Uterus (tissue), 4 donors: ENCODE data around the gene CYP4F3. TPM values are rescaled to one million over a fixed set of nuclear protein-coding genes. Genes with fewer than 3 reads are reported as not detected.

Experiments
- DNase-seq, 2 donors: peaks; one replicate each; pipeline ENCODE4 v3.0.0-alpha.2; 2019 to 2020
- H3K27ac ChIP-seq, 2 donors: fragments of 200-600 bp; sonication (generic); 1 replicate in 1 of 2; 2 replicates in 1 of 2; pipeline ENCODE4 v1.5.1; 2016 to 2018
- H3K27me3 ChIP-seq, 2 donors: fragments of 200-600 bp; sonication (generic); one replicate each; pipeline ENCODE4 v1.5.1; 2018 to 2019; ENCODE audit warnings: control low read depth in 1 of 2
- H3K36me3 ChIP-seq, 2 donors: fragments of 200-600 bp; sonication (generic); one replicate each; pipeline ENCODE4 v1.5.1; 2019; ENCODE audit warnings: control low read depth in 1 of 2
- H3K4me1 ChIP-seq, 2 donors: fragments of 200-600 bp; sonication (generic); one replicate each; pipeline ENCODE4 v1.5.1; 2018 to 2019; ENCODE audit warnings: control low read depth in 1 of 2
- H3K4me3 ChIP-seq, 2 donors: fragments of 200-600 bp; sonication (generic); 1 replicate in 1 of 2; 2 replicates in 1 of 2; pipeline ENCODE4 v1.5.1; 2018 to 2019; ENCODE audit warnings: mild to moderate bottlenecking in 1 of 2
- H3K9me3 ChIP-seq, 2 donors: fragments of 200-600 bp; sonication (generic); one replicate each; pipeline ENCODE4 v1.5.1; 2019; ENCODE audit warnings: control low read depth in 1 of 2
- POLR2A ChIP-seq, 2 donors: fragments of 450-650 bp; IDR thresholded peaks; one replicate each; pipeline ENCODE4 v1.6.1; 2016; ENCODE audit warnings: antibody characterized with exemption in 2 of 2, mild to moderate bottlenecking in 1 of 2, moderate library complexity in 1 of 2
- intact Hi-C: fragments of 100-400 bp; cut with DNase I; formaldehyde crosslinking; loops from one replicate; pipeline ENCODE4 v1.15.1; 2023; ENCODE audit warnings: low total_unique reads
- total RNA-seq, 4 donors: library from RNA; depleted of rRNA in 3 of 4; stranded (reverse); fragments of >200 nt in 3 of 4; gene quantifications; one replicate each; pipeline versions ENCODE4 v1.1.0 to v1.2.4, GENCODE V29; 2014 to 2023
- TF ChIP-seq, protein P1 (sequence below), 4 experiments: fragments of 200-600 bp in 2 of 4; fragments of 450-650 bp in 2 of 4; sonication (generic) in 2 of 4; IDR thresholded peaks; one replicate each; pipeline ENCODE4 v1.5.1; 2016 to 2019; ENCODE audit warnings: antibody characterized with exemption in 4 of 4, mild to moderate bottlenecking in 2 of 4, moderate library complexity in 1 of 4
- donor health status: DM: yes; HTN: yes; CAD: no.

CYP4F3 gene
- total RNA-seq, 4 donors from 2014 or later, result 0.41 to 0.70 TPM; not detected in 2

DNA sequence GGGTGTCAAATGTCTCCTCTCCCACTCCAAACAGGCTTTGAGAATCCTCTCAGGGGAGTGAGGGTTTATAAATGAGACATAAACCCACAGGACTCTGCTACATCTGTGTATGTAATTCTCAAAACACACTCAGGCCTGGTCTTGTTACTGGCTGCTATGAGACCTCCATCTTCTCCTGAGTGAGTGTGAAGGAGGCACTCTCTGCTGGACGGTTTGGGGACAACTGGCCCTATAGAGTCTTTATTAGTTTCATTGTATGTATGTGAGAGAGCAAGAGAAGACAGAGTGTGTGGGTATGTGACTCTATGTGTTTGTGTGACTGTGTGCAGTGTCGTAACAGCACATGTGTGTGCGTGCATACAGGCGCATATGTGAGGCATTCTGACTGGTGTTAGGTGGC lies 22.6 kb downstream of the CYP4F3 start:
- TF ChIP-seq POLR2A (IDR thresholded peaks at IDR 0.05), result no peak
- TF ChIP-seq, protein P1, sequence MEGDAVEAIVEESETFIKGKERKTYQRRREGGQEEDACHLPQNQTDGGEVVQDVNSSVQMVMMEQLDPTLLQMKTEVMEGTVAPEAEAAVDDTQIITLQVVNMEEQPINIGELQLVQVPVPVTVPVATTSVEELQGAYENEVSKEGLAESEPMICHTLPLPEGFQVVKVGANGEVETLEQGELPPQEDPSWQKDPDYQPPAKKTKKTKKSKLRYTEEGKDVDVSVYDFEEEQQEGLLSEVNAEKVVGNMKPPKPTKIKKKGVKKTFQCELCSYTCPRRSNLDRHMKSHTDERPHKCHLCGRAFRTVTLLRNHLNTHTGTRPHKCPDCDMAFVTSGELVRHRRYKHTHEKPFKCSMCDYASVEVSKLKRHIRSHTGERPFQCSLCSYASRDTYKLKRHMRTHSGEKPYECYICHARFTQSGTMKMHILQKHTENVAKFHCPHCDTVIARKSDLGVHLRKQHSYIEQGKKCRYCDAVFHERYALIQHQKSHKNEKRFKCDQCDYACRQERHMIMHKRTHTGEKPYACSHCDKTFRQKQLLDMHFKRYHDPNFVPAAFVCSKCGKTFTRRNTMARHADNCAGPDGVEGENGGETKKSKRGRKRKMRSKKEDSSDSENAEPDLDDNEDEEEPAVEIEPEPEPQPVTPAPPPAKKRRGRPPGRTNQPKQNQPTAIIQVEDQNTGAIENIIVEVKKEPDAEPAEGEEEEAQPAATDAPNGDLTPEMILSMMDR (IDR thresholded peaks at IDR 0.05), result no peak
- no peaks in the 10 kb centered on the region for H3K4me1 ChIP-seq
- no peak for DNase-seq
- H3K27me3 ChIP-seq, result no peaks in the 10 kb centered on the region
- no peak overlapping the region for H3K27ac ChIP-seq
- H3K36me3 ChIP-seq, result no peaks in the 10 kb centered on the region
- no peak overlapping the region for H3K4me3 ChIP-seq
- H3K9me3 ChIP-seq, result no peaks in the 10 kb centered on the region
- intact Hi-C loops, result no loop called here

DNA sequence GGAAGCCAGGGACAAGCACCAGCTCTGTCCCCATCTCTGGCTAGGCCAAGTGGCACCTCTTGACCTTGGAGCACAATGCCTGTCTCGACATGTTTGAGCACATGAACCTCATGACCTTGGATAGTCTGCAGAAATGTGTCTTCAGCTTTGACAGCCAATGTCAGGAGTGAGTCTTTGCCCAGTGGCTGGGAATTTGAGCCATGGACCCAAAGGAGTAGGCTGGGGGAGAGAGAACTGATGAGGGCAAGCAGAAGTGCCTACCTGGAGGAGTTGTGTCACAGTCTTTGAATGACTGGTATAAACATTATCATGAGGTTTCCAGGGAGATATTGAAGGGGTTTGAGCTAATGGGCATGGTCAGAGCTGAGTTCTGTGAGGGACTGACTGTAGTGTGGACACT lies 25.5 kb downstream of the CYP4F3 start:
- H3K27me3 ChIP-seq, result no peaks in the 10 kb centered on the region
- no peak overlapping the region for H3K27ac ChIP-seq
- H3K36me3 ChIP-seq, result no peaks in the 10 kb centered on the region
- no peak overlapping the region for H3K4me3 ChIP-seq
- intact Hi-C loops, result no loop called here
- TF ChIP-seq POLR2A (IDR thresholded peaks at IDR 0.05), result no peak
- TF ChIP-seq, protein P1 (IDR thresholded peaks at IDR 0.05), result no peak
- no peak for DNase-seq
- no peaks in the 10 kb centered on the region for H3K9me3 ChIP-seq
- no peaks in the 10 kb centered on the region for H3K4me1 ChIP-seq

DNA sequence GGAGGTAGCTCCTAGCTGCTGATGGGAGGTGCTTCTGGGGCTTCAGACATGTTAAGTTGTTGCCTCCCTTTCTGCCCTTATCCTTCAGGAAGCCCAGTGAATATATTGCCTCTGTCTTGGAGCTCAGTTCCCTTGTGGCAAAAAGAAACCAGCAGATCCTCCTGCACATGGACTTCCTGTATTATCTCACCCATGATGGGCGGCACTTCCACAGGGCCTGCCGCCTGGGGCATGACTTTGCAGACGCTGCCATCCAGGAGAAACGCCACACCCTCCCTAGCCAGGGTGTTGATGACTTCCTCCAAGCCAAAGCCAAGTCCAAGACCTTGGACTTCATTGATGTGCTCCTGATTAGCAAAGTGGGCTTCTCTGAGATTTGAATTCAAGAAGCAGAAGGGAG lies 26.2 kb downstream of the CYP4F3 start:
- Histone ChIP-seq H3K27me3 (no peaks in the 10 kb centered on the region), H3K4me1 (no peaks in the 10 kb centered on the region), H3K9me3 (no peaks in the 10 kb centered on the region), H3K27ac (no peak overlapping the region), H3K4me3 (no peak overlapping the region), H3K36me3 (no peaks in the 10 kb centered on the region)
- intact Hi-C loops, result no loop called here
- DNase-seq, result no peak
- TF ChIP-seq, protein P1 (IDR thresholded peaks at IDR 0.05), result no peak
- TF ChIP-seq POLR2A (IDR thresholded peaks at IDR 0.05), result no peak

DNA sequence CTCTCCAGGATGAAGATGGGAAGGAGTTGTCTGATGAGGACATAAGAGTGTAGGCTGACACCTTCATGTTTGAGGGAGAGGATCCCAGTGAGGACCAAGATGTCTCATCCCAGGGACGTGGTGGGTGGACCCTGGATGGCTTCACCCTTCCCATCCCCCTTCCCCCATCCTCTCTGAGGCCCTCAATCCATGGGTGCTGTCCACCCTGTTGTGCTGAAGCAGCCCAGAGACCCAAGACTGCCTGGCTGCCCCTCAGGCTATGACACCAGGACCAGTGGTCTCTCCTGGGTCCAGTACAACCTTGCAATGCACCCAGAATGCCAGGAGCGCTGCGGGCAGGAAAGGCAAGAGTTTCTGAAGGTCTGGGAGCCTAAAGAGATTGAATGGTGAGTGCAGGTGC lies 28.7 kb downstream of the CYP4F3 start:
- Histone ChIP-seq H3K4me1 (peaks cover 0 to 5% of the 10 kb centered on the region in 2 donors), H3K9me3 (no peaks in the 10 kb centered on the region), H3K27ac (no peak overlapping the region), H3K27me3 (no peaks in the 10 kb centered on the region), H3K4me3 (no peak overlapping the region), H3K36me3 (no peaks in the 10 kb centered on the region)
- intact Hi-C loops, result no loop called here
- TF ChIP-seq, protein P1 (IDR thresholded peaks at IDR 0.05), result no peak
- no peak for TF ChIP-seq POLR2A (IDR thresholded peaks at IDR 0.05)
- no peak for DNase-seq

- intact Hi-C loops, result no loop called here
- no peaks in the 10 kb centered on the region for H3K27me3 ChIP-seq
- H3K9me3 ChIP-seq, result no peaks in the 10 kb centered on the region
- TF ChIP-seq, protein P1 (IDR thresholded peaks at IDR 0.05), result no peak
- no peak for TF ChIP-seq POLR2A (IDR thresholded peaks at IDR 0.05)
- DNase-seq, result no peak
- no peak overlapping the region for H3K4me3 ChIP-seq
- peaks cover 0 to 5% of the 10 kb centered on the region in 2 donors for H3K4me1 ChIP-seq
- no peaks in the 10 kb centered on the region for H3K36me3 ChIP-seq
- H3K27ac ChIP-seq, result no peak overlapping the region
Observed at GRCh38 chr19:15669891-15670290, 29.2 kb downstream of the CYP4F3 start.
